ENCODE data around the gene ANKMY1.

Gene ANKMY1

GRCh38 chr2:240579071-240579762, 21.4 kb upstream of the ANKMY1 start:
- no peak for DNase-seq

GRCh38 chr2:240578488-240578887, 20.7 kb upstream of the ANKMY1 start:
- DNase-seq, result no peak

GRCh38 chr2:240578110-240578450, 20.3 kb upstream of the ANKMY1 start:
- no peak for DNase-seq

GRCh38 chr2:240577281-240578109, 19.7 kb upstream of the ANKMY1 start:
- no peak for DNase-seq

- no peak for DNase-seq
Observed at GRCh38 chr2:240576436-240577205, 18.8 kb upstream of the ANKMY1 start.

GRCh38 chr2:240576036-240576435, 18.2 kb upstream of the ANKMY1 start:
- DNase-seq, result no peak

GRCh38 chr2:240575101-240575965, 17.5 kb upstream of the ANKMY1 start:
- no peak for DNase-seq

GRCh38 chr2:240574386-240575100, 16.8 kb upstream of the ANKMY1 start:
- no peak for DNase-seq

- DNase-seq, result no peak
Observed at GRCh38 chr2:240573516-240574385, 16.0 kb upstream of the ANKMY1 start.

GRCh38 chr2:240573071-240573515, 15.3 kb upstream of the ANKMY1 start:
- no peak for DNase-seq

GRCh38 chr2:240572141-240573031, 14.6 kb upstream of the ANKMY1 start:
- DNase-seq, result no peak

GRCh38 chr2:240571314-240571973, 13.7 kb upstream of the ANKMY1 start:
- no peak for DNase-seq

- DNase-seq, result no peak
Observed at GRCh38 chr2:240570531-240571313, 12.9 kb upstream of the ANKMY1 start.

- no peak for DNase-seq
Observed at GRCh38 chr2:240569998-240570530, 12.3 kb upstream of the ANKMY1 start.

- DNase-seq, result no peak
Observed at GRCh38 chr2:240569523-240569997, 11.8 kb upstream of the ANKMY1 start.

- peak; percentile 61 for DNase-seq
Observed at GRCh38 chr2:240568678-240569522, 11.1 kb upstream of the ANKMY1 start.
